Measurements from ENCODE around the gene NLRC5.
A peak's percentile ranks its signal among the peaks of the same experiment; 100 is the strongest.
"Not testable (repeated sequence)": the region's sequence is repeated elsewhere in the genome, so short reads cannot be mapped to it uniquely, and the experiment has no call there.

Gene NLRC5

DNA sequence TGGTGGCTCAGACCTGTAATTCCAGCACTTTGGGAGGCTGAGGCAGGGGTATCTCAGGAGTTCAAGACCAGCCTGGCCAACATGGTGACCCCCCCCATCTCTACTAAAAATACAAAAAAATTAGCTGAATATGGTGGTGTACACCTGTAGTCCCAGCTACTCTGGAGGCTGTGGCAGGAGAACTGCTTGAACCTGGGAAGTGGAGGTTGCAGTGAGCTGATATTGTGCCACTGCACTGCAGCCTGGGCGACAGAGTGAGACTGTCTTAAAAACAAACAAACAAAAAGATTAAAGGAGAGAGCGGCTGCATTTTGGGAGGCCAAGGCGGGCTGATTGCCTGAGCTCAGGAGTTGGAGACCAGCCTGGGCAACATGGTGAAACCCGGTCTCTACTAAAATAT, 2.4 kb upstream of the NLRC5 start:
- H2AFZ ChIP-seq (ENCODE audit: low read depth, low read length); H2AK5ac ChIP-seq (ENCODE audit: low read length, severe bottlenecking); H3K23ac ChIP-seq (ENCODE audit: low read length in 2 of 2); H4K8ac ChIP-seq (ENCODE audit: low read length); DNase-seq; H3K27ac ChIP-seq (ENCODE audit: low read length, poor library complexity, severe bottlenecking); H2BK15ac ChIP-seq (ENCODE audit: low read depth, poor library complexity, severe bottlenecking); H4K91ac ChIP-seq (ENCODE audit: low read length); H3K4me2 ChIP-seq (ENCODE audit: low read length, poor library complexity, severe bottlenecking); H3K9me3 ChIP-seq (ENCODE audit: control insufficient read depth, low read length); H2BK5ac ChIP-seq (ENCODE audit: low read depth, low read length, poor library complexity, severe bottlenecking); H3K9ac ChIP-seq (ENCODE audit: low read length); H2BK120ac ChIP-seq (ENCODE audit: low read depth, low read length); H2BK12ac ChIP-seq (ENCODE audit: low read length in 2 of 2); H3K18ac ChIP-seq (ENCODE audit: low read depth in 1 of 2, low read length in 2 of 2); H3K4me3 ChIP-seq (ENCODE audit: insufficient read depth in 1 of 2, low read depth in 1 of 2, low read length in 2 of 2); H3K14ac ChIP-seq (ENCODE audit: low read length in 2 of 2); H3K79me1 ChIP-seq (replicated peaks; ENCODE audit: low read length, poor library complexity, severe bottlenecking); H3K27me3 ChIP-seq (ENCODE audit: control insufficient read depth in 1 of 2, insufficient read depth in 1 of 2, low read length in 2 of 2); H3K4ac ChIP-seq (ENCODE audit: low read depth in 1 of 2, low read length in 2 of 2): not testable (repeated sequence)
- H3K36me3 ChIP-seq (ENCODE audit: control insufficient read depth in 1 of 2, insufficient read depth in 2 of 2, low read depth in 1 of 2, low read length in 2 of 2) = peaks cover 0 to 12% of the 10 kb centered on the region in 2 experiments
- 90% methylated on average over 4 of the region's 4 CpGs for WGBS
- peaks cover 19% of the 10 kb centered on the region for H3K4me1 ChIP-seq (ENCODE audit: control insufficient read depth, insufficient read depth, low read depth, low read length)

- no peak overlapping the region for H3K27ac ChIP-seq (ENCODE audit: low read length, poor library complexity, severe bottlenecking)
- H3K23ac ChIP-seq (ENCODE audit: low read length in 2 of 2) = no peak overlapping the region
Observed at GRCh38 chr16:56987692-56988091, 1.7 kb upstream of the NLRC5 start.

GRCh38 chr16:56988161-56988947, 1.0 kb upstream of the NLRC5 start:
- H3K9ac ChIP-seq (ENCODE audit: low read length) = peak overlapping the region; percentile 97
- no peaks in the 10 kb centered on the region for H3K9me3 ChIP-seq (ENCODE audit: control insufficient read depth, low read length)
- H3K27me3 ChIP-seq (ENCODE audit: control insufficient read depth in 1 of 2, insufficient read depth in 1 of 2, low read length in 2 of 2) = no peaks in the 10 kb centered on the region
- H3K36me3 ChIP-seq (ENCODE audit: control insufficient read depth in 1 of 2, insufficient read depth in 2 of 2, low read depth in 1 of 2, low read length in 2 of 2) = peaks cover 0 to 14% of the 10 kb centered on the region in 2 experiments
- H2BK120ac ChIP-seq (ENCODE audit: low read depth, low read length) = peak overlapping the region; percentile 95
- H4K91ac ChIP-seq (ENCODE audit: low read length) = peak overlapping the region; percentile 74
- H2BK5ac ChIP-seq (ENCODE audit: low read depth, low read length, poor library complexity, severe bottlenecking) = no peak overlapping the region
- H3K79me1 ChIP-seq (replicated peaks; ENCODE audit: low read length, poor library complexity, severe bottlenecking) = no peaks in the 10 kb centered on the region
- peak overlapping the region; percentile 85 for H3K4me2 ChIP-seq (ENCODE audit: low read length, poor library complexity, severe bottlenecking)
- peak; percentile 53 for DNase-seq
- H3K4me1 ChIP-seq (ENCODE audit: control insufficient read depth, insufficient read depth, low read depth, low read length) = peaks cover 19% of the 10 kb centered on the region
- H3K23ac ChIP-seq (ENCODE audit: low read length in 2 of 2) = no peak overlapping the region
- peak overlapping the region in 1 of 2 experiments; percentile 84 for H3K14ac ChIP-seq (ENCODE audit: low read length in 2 of 2)
- H2AK5ac ChIP-seq (ENCODE audit: low read length, severe bottlenecking) = peak overlapping the region; percentile 46
- no peak overlapping the region for H2AFZ ChIP-seq (ENCODE audit: low read depth, low read length)
- peak overlapping the region; percentile 65 for H2BK12ac ChIP-seq (ENCODE audit: low read length in 2 of 2)
- peak overlapping the region; percentile 79 to 99 for H3K18ac ChIP-seq (ENCODE audit: low read depth in 1 of 2, low read length in 2 of 2)
- peak overlapping the region in 1 of 2 experiments; percentile 96 for H3K4me3 ChIP-seq (ENCODE audit: insufficient read depth in 1 of 2, low read depth in 1 of 2, low read length in 2 of 2)
- peak overlapping the region; percentile 18 to 76 for H3K4ac ChIP-seq (ENCODE audit: low read depth in 1 of 2, low read length in 2 of 2)
- no peak overlapping the region for H3K27ac ChIP-seq (ENCODE audit: low read length, poor library complexity, severe bottlenecking)
- H2BK15ac ChIP-seq (ENCODE audit: low read depth, poor library complexity, severe bottlenecking) = peak overlapping the region; percentile 97
- 74% methylated on average over 4 of the region's 6 CpGs for WGBS
- H4K8ac ChIP-seq (ENCODE audit: low read length) = peak overlapping the region; percentile 64

More at GRCh38 chr16:56987692-56988091, 1.7 kb upstream of the NLRC5 start:
- Histone ChIP-seq H3K36me3 (ENCODE audit: control insufficient read depth in 1 of 2, insufficient read depth in 2 of 2, low read depth in 1 of 2, low read length in 2 of 2) (peaks cover 0 to 13% of the 10 kb centered on the region in 2 experiments), H2BK12ac (ENCODE audit: low read length in 2 of 2) (peak overlapping the region in 1 of 2 experiments; percentile 32), H3K14ac (ENCODE audit: low read length in 2 of 2) (no peak overlapping the region), H3K9ac (ENCODE audit: low read length) (peak overlapping the region; percentile 97), H3K79me1 (replicated peaks; ENCODE audit: low read length, poor library complexity, severe bottlenecking) (no peaks in the 10 kb centered on the region), H3K27me3 (ENCODE audit: control insufficient read depth in 1 of 2, insufficient read depth in 1 of 2, low read length in 2 of 2) (no peaks in the 10 kb centered on the region), H4K91ac (ENCODE audit: low read length) (no peak overlapping the region), H3K4me1 (ENCODE audit: control insufficient read depth, insufficient read depth, low read depth, low read length) (peaks cover 19% of the 10 kb centered on the region), H3K18ac (ENCODE audit: low read depth in 1 of 2, low read length in 2 of 2) (no peak overlapping the region), H2BK5ac (ENCODE audit: low read depth, low read length, poor library complexity, severe bottlenecking) (no peak overlapping the region), H3K4ac (ENCODE audit: low read depth in 1 of 2, low read length in 2 of 2) (no peak overlapping the region), H2AK5ac (ENCODE audit: low read length, severe bottlenecking) (peak overlapping the region; percentile 1), H2BK120ac (ENCODE audit: low read depth, low read length) (no peak overlapping the region), H2AFZ (ENCODE audit: low read depth, low read length) (no peak overlapping the region), H3K4me3 (ENCODE audit: insufficient read depth in 1 of 2, low read depth in 1 of 2, low read length in 2 of 2) (peak overlapping the region in 1 of 2 experiments; percentile 96), H2BK15ac (ENCODE audit: low read depth, poor library complexity, severe bottlenecking) (no peak overlapping the region), H3K9me3 (ENCODE audit: control insufficient read depth, low read length) (no peaks in the 10 kb centered on the region), H4K8ac (ENCODE audit: low read length) (no peak overlapping the region), H3K4me2 (ENCODE audit: low read length, poor library complexity, severe bottlenecking) (no peak overlapping the region)
- WGBS = 94% methylated on average over 2 of the region's 2 CpGs
- DNase-seq = no peak

DNA sequence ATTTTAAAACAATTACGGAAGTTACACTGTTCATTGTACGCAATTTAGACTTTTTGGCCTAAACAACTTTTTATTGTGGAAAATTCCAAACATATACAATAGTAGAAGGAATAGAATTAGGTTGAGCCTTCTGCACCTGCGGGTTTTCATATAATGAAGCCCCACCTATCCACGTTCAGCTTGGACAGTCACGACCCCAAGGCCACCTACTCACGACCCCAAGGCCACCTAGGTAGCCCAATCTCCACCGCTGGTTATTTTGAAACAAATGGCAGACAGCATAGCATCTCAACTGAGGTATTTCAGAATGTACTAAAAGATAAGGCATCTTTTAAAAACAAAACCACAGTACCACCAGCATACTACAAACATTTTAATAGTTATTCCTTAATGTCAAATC, 631 bp downstream of the NLRC5 start:
- H2BK5ac ChIP-seq (ENCODE audit: low read depth, low read length, poor library complexity, severe bottlenecking) = no peak overlapping the region
- no peak overlapping the region for H2BK12ac ChIP-seq (ENCODE audit: low read length in 2 of 2)
- H3K4me2 ChIP-seq (ENCODE audit: low read length, poor library complexity, severe bottlenecking) = peak overlapping the region; percentile 85
- H3K4ac ChIP-seq (ENCODE audit: low read depth in 1 of 2, low read length in 2 of 2) = peak overlapping the region in 1 of 2 experiments; percentile 76
- no peak for DNase-seq
- no peaks in the 10 kb centered on the region for H3K27me3 ChIP-seq (ENCODE audit: control insufficient read depth in 1 of 2, insufficient read depth in 1 of 2, low read length in 2 of 2)
- H4K8ac ChIP-seq (ENCODE audit: low read length) = no peak overlapping the region
- no peak overlapping the region for H3K23ac ChIP-seq (ENCODE audit: low read length in 2 of 2)
- peaks cover 0 to 14% of the 10 kb centered on the region in 2 experiments for H3K36me3 ChIP-seq (ENCODE audit: control insufficient read depth in 1 of 2, insufficient read depth in 2 of 2, low read depth in 1 of 2, low read length in 2 of 2)
- H2BK15ac ChIP-seq (ENCODE audit: low read depth, poor library complexity, severe bottlenecking) = peak overlapping the region; percentile 32
- no peak overlapping the region for H2AK5ac ChIP-seq (ENCODE audit: low read length, severe bottlenecking)
- peak overlapping the region; percentile 88 for H2BK120ac ChIP-seq (ENCODE audit: low read depth, low read length)
- no peak overlapping the region for H4K91ac ChIP-seq (ENCODE audit: low read length)
- H3K14ac ChIP-seq (ENCODE audit: low read length in 2 of 2) = no peak overlapping the region
- peak overlapping the region in 1 of 2 experiments; percentile 91 for H3K18ac ChIP-seq (ENCODE audit: low read depth in 1 of 2, low read length in 2 of 2)
- peak overlapping the region; percentile 72 to 96 for H3K4me3 ChIP-seq (ENCODE audit: insufficient read depth in 1 of 2, low read depth in 1 of 2, low read length in 2 of 2)
- H3K27ac ChIP-seq (ENCODE audit: low read length, poor library complexity, severe bottlenecking) = no peak overlapping the region
- WGBS = 42% methylated on average over 5 of the region's 7 CpGs
- H3K9ac ChIP-seq (ENCODE audit: low read length) = peak overlapping the region; percentile 97
- no peaks in the 10 kb centered on the region for H3K79me1 ChIP-seq (replicated peaks; ENCODE audit: low read length, poor library complexity, severe bottlenecking)
- no peak overlapping the region for H2AFZ ChIP-seq (ENCODE audit: low read depth, low read length)
- H3K4me1 ChIP-seq (ENCODE audit: control insufficient read depth, insufficient read depth, low read depth, low read length) = peaks cover 19% of the 10 kb centered on the region
- no peaks in the 10 kb centered on the region for H3K9me3 ChIP-seq (ENCODE audit: control insufficient read depth, low read length)
